OCI-LY7 (cell line): ENCODE measurements around the gene USP50. TPM values are rescaled to one million over a fixed set of nuclear protein-coding genes. Genes with fewer than 3 reads are reported as not detected.
"Not testable (repeated sequence)": the region's sequence is repeated elsewhere in the genome, so short reads cannot be mapped to it uniquely, and the experiment has no call there.

Experiments used
- BruUV-seq: library from RNA; stranded (reverse); fragments of 400-500 nt; replicated peaks from 2 replicates; lab custom pipeline; 2021; lab: Mats Ljungman, UMichigan
- CTCF ChIA-PET: fragments of 300-600 bp; sonication (Branson Sonifier 250); formaldehyde crosslinking; loops from one replicate; lab custom pipeline; 2022; ENCODE audit warnings: antibody characterized with exemption; ENCODE audit not compliant: unreplicated experiment; lab: Charles Lee
- POLR2A ChIA-PET: fragments of 300-600 bp; sonication (Branson Sonifier 250); formaldehyde crosslinking; loops from one replicate; lab custom pipeline; 2022; ENCODE audit warnings: antibody characterized with exemption; lab: Charles Lee
- DNase-seq: peaks from one replicate; pipeline ENCODE4 v3.0.0-alpha.2; 2015; ENCODE audit warnings: low spot score
- H2AFZ ChIP-seq: fragments of 200-600 bp; sonication (generic), shearing (Covaris generic); 2 replicates; pipeline ENCODE4 v1.6.1; 2014; ENCODE audit warnings: mild to moderate bottlenecking, antibody characterized with exemption, low read length, moderate library complexity
- H3K27ac ChIP-seq: fragments of 200-600 bp; sonication (generic); 2 replicates; pipeline ENCODE4 v1.5.1; 2014; ENCODE audit warnings: mixed run types, low read depth, mild to moderate bottlenecking, moderate library complexity, low read length, inconsistent platforms; ENCODE audit not compliant: poor library complexity, severe bottlenecking
- H3K36me3 ChIP-seq: fragments of 200-600 bp; sonication (generic); 2 replicates; pipeline ENCODE4 v1.6.1; 2014; ENCODE audit warnings: mild to moderate bottlenecking, antibody characterized with exemption, low read length, moderate library complexity, mixed read lengths; ENCODE audit not compliant: insufficient read depth
- H3K4me1 ChIP-seq: fragments of 200-600 bp; sonication (generic); 2 replicates; pipeline ENCODE4 v1.5.1; 2014; ENCODE audit warnings: mild to moderate bottlenecking, low read length; ENCODE audit not compliant: insufficient read depth, poor library complexity, severe bottlenecking
- H3K4me2 ChIP-seq: fragments of 200-600 bp; sonication (generic); 2 replicates; pipeline ENCODE4 v1.6.1; 2014; ENCODE audit warnings: mild to moderate bottlenecking, low read length
- H3K4me3 ChIP-seq: fragments of 200-600 bp; sonication (generic); 2 replicates; pipeline ENCODE4 v1.5.1; 2014; ENCODE audit warnings: mild to moderate bottlenecking, low read depth, low read length; ENCODE audit not compliant: poor library complexity, severe bottlenecking
- H3K79me2 ChIP-seq: fragments of 200-600 bp; sonication (generic); 2 replicates; pipeline ENCODE4 v1.6.1; 2016; ENCODE audit warnings: low read depth, mild to moderate bottlenecking, low read length, moderate library complexity, mixed read lengths; ENCODE audit not compliant: insufficient read depth
- H3K9me2 ChIP-seq: fragments of 200-600 bp; sonication (generic); 2 replicates; pipeline ENCODE4 v1.6.1; 2016; ENCODE audit warnings: mild to moderate bottlenecking, low read length, mixed read lengths; ENCODE audit not compliant: insufficient read depth
- H3K9me3 ChIP-seq: fragments of 200-600 bp; sonication (generic); 2 replicates; pipeline ENCODE4 v1.6.1; 2014; ENCODE audit warnings: mild to moderate bottlenecking, mixed run types, low read length, mixed read lengths
- H4K20me1 ChIP-seq: fragments of 200-600 bp; sonication (generic); 2 replicates; pipeline ENCODE4 v1.6.1; 2014; ENCODE audit warnings: mild to moderate bottlenecking, antibody characterized with exemption, low read length, moderate library complexity, mixed read lengths; ENCODE audit not compliant: insufficient read depth
- CTCF ChIP-seq: fragments of 200-600 bp; sonication (generic); conservative IDR thresholded peaks from 2 replicates; pipeline ENCODE4 v1.5.1; 2014; ENCODE audit warnings: mild to moderate bottlenecking, antibody characterized with exemption, low read length, moderate library complexity, mixed read lengths
- EZH2phosphoT487 ChIP-seq: fragments of 200-600 bp; sonication (generic); IDR thresholded peaks from 2 replicates; pipeline ENCODE4 v1.6.1; 2018; ENCODE audit warnings: low read depth, borderline replicate concordance, mild to moderate bottlenecking, mixed run types, antibody characterized with exemption, low read length, moderate library complexity, mixed read lengths
- intact Hi-C: fragments of 100-400 bp; cut with micrococcal nuclease; formaldehyde crosslinking; loops from one replicate; pipeline ENCODE4 v1.10.0; 2022; ENCODE audit not compliant: unreplicated experiment
- total RNA-seq, 2 experiments: library from RNA; depleted of rRNA in 1 of 2; stranded (reverse); fragments of >200 nt in 1 of 2; shearing (Covaris generic) in 1 of 2; gene quantifications; 2 replicates each; pipeline ENCODE4 v1.2.3, GENCODE V29; 2014 to 2022

Gene USP50
- total RNA-seq, 2 experiments from 2014 or later: not detected

GRCh38 chr15:50496692-50497091 is 49.8 kb downstream of the USP50 start:
- POLR2A ChIA-PET: interaction anchor here (0.6 to 1.1 kb wide), 3 partner anchors 9 to 29 kb away, joined by 4 to 8 read pairs (median 5); no protein-coding TSS in a partner anchor

GRCh38 chr15:50494547-50494946 is 51.9 kb downstream of the USP50 start:
- POLR2A ChIA-PET: interaction anchor here (0.6 to 1.0 kb wide), 2 partner anchors 26 to 34 kb away, joined by 3 read pairs; no protein-coding TSS in a partner anchor
- BruUV-seq, CTCF ChIA-PET, H3K4me2 ChIP-seq, H4K20me1 ChIP-seq, H3K79me2 ChIP-seq, intact Hi-C loops, H2AFZ ChIP-seq, H3K4me1 ChIP-seq, H3K4me3 ChIP-seq, H3K27ac ChIP-seq, DNase-seq, H3K9me2 ChIP-seq, H3K9me3 ChIP-seq: not testable (repeated sequence)
- peaks cover 92% of the 10 kb centered on the region for H3K36me3 ChIP-seq

More at GRCh38 chr15:50496692-50497091, 49.8 kb downstream of the USP50 start:
- Histone ChIP-seq H3K4me2 (no peak overlapping the region), H3K27ac (no peak overlapping the region), H3K9me3 (no peaks in the 10 kb centered on the region), H3K36me3 (peaks cover 93% of the 10 kb centered on the region), H3K79me2 (no peaks in the 10 kb centered on the region), H3K9me2 (no peaks in the 10 kb centered on the region), H3K4me3 (no peak overlapping the region), H3K4me1 (no peaks in the 10 kb centered on the region), H2AFZ (no peak overlapping the region), H4K20me1 (0 out of 2 replicates have a peak, but pooled peaks cover 3% of the 10 kb centered on the region)
- CTCF ChIA-PET: no interaction called here
- no peak for DNase-seq
- intact Hi-C loops: no loop called here
- TF ChIP-seq CTCF: no peak
- TF ChIP-seq EZH2phosphoT487: no peak
- no TSS peak for BruUV-seq

- 0 out of 2 replicates have a peak, but pooled peaks cover 3% of the 10 kb centered on the region for H4K20me1 ChIP-seq
- H3K27ac ChIP-seq: no peak overlapping the region
- no peak overlapping the region for H2AFZ ChIP-seq
- no peak for DNase-seq
- H3K36me3 ChIP-seq: peaks cover 88% of the 10 kb centered on the region
- intact Hi-C loops: no loop called here
- ChIA-PET CTCF (no interaction called here), POLR2A (interaction anchor here (0.6 kb wide), 1 partner anchor 11 kb away, joined by 4 read pairs; no protein-coding TSS in a partner anchor)
- H3K4me2 ChIP-seq: no peak overlapping the region
- no peaks in the 10 kb centered on the region for H3K79me2 ChIP-seq
- H3K9me2 ChIP-seq: no peaks in the 10 kb centered on the region
- no peak overlapping the region for H3K4me3 ChIP-seq
- TF ChIP-seq EZH2phosphoT487: no peak
- no peak for TF ChIP-seq CTCF
- no TSS peak for BruUV-seq
- no peaks in the 10 kb centered on the region for H3K9me3 ChIP-seq
- no peaks in the 10 kb centered on the region for H3K4me1 ChIP-seq
Observed at GRCh38 chr15:50493625-50494024, 52.8 kb downstream of the USP50 start.
